Neutrophil (primary cell): ENCODE results near the gene PMS1.

Source experiments
- H3K27ac ChIP-seq: fragments of 200-600 bp; sonication (generic); 2 replicates; pipeline ENCODE4 v1.5.1; 2016; ENCODE audit warnings: mild to moderate bottlenecking, moderate library complexity
- H3K27me3 ChIP-seq: fragments of 200-600 bp; sonication (generic); 2 replicates; pipeline ENCODE4 v1.6.0; 2016; ENCODE audit warnings: mild to moderate bottlenecking
- H3K36me3 ChIP-seq: fragments of 200-600 bp; sonication (generic); 2 replicates; pipeline ENCODE4 v1.5.1; 2017
- H3K4me1 ChIP-seq, 2 experiments: fragments of 200-600 bp in 1 of 2; sonication (generic) in 1 of 2; 1 replicate in 1 of 2; 2 replicates in 1 of 2; pipeline versions ENCODE4 v1.5.1 to v1.6.1; 2013 to 2016; ENCODE audit warnings: low read depth in 1 of 2, low read length in 1 of 2, mild to moderate bottlenecking in 1 of 2, moderate library complexity in 1 of 2; ENCODE audit not compliant: control insufficient read depth in 1 of 2, insufficient read depth in 1 of 2
- H3K4me3 ChIP-seq, 2 experiments: fragments of 200-600 bp in 1 of 2; sonication (generic) in 1 of 2; 1 replicate in 1 of 2; 2 replicates in 1 of 2; pipeline ENCODE4 v1.5.1; 2013 to 2016; ENCODE audit warnings: low read depth in 1 of 2, low read length in 1 of 2, mild to moderate bottlenecking in 1 of 2, moderate library complexity in 1 of 2
- H3K9me3 ChIP-seq: fragments of 200-600 bp; sonication (generic); 2 replicates; pipeline ENCODE4 v1.5.1; 2016
- TF ChIP-seq, protein P1 (sequence below): fragments of 200-600 bp; sonication (generic); IDR thresholded peaks from 2 replicates; pipeline ENCODE4 v1.5.1; 2016; ENCODE audit warnings: antibody characterized with exemption

PMS1 gene

DNA sequence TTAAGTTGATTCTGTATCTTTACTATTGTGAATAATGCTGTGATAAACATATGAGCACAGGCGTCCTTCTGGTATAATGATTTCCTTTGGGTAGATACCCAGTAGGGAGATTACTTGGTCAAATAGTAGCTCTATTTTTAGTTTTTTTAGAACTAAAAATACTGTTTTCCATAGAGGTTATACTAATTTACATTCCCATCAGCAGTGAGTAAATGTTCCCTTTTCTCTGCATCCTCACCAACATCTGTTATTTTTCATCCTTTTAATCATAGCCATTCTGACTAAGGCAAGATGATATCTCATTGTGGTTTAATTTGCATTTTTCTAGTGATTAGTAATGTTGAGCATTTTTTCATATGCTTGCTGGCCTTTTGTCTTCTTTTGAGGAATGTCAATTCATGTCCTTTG lies 35.1 kb downstream of the PMS1 start:
- no peaks in the 10 kb centered on the region for H3K36me3 ChIP-seq
- no peak overlapping the region for H3K27ac ChIP-seq
- TF ChIP-seq, protein P1, sequence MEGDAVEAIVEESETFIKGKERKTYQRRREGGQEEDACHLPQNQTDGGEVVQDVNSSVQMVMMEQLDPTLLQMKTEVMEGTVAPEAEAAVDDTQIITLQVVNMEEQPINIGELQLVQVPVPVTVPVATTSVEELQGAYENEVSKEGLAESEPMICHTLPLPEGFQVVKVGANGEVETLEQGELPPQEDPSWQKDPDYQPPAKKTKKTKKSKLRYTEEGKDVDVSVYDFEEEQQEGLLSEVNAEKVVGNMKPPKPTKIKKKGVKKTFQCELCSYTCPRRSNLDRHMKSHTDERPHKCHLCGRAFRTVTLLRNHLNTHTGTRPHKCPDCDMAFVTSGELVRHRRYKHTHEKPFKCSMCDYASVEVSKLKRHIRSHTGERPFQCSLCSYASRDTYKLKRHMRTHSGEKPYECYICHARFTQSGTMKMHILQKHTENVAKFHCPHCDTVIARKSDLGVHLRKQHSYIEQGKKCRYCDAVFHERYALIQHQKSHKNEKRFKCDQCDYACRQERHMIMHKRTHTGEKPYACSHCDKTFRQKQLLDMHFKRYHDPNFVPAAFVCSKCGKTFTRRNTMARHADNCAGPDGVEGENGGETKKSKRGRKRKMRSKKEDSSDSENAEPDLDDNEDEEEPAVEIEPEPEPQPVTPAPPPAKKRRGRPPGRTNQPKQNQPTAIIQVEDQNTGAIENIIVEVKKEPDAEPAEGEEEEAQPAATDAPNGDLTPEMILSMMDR: no peak
- H3K27me3 ChIP-seq: no peaks in the 10 kb centered on the region
- H3K4me3 ChIP-seq: no peak overlapping the region
- no peaks in the 10 kb centered on the region for H3K9me3 ChIP-seq
- H3K4me1 ChIP-seq: no peaks in the 10 kb centered on the region

DNA sequence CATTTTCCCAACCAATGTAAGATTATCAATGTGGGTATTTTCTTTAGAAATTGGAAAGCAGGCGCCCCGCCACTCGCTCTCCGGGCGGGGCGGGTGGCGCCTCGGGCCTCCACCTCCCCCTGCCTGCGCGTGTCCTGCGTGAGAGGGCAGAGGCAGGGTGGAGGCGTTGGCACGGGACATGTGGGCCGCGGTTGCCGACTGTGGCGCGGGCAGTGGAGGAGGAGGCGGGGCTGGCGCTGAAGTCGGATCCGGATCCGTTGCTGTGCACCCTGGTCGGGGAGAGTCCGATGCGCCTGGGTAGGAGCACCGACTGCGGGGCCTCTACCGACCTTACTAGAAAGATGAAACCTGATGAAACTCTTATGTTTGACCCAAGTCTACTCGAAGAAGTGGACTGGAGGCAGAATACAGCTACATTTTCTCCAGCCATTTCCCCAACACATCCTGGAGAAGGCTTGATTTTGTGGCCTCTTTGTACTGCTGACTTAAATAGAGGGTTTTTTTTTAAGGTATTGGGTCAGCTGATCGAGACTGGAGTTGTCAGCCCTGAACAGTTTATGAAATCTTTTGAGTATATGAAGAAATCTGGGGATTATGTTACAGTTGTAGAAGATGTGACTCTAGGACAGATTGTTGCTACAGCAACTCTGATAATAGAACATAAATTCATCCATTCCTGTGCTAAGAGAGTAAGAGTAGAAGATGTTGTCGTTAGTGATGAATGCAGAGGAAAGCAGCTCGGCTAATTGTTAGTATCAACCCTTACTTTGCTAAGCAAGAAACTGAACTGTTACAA lies 37.9 kb downstream of the PMS1 start:
- TF ChIP-seq, protein P1: no peak
- Histone ChIP-seq H3K27me3 (no peaks in the 10 kb centered on the region), H3K4me1 (no peaks in the 10 kb centered on the region), H3K4me3 (no peak overlapping the region), H3K9me3 (no peaks in the 10 kb centered on the region), H3K36me3 (no peaks in the 10 kb centered on the region), H3K27ac (no peak overlapping the region)

DNA sequence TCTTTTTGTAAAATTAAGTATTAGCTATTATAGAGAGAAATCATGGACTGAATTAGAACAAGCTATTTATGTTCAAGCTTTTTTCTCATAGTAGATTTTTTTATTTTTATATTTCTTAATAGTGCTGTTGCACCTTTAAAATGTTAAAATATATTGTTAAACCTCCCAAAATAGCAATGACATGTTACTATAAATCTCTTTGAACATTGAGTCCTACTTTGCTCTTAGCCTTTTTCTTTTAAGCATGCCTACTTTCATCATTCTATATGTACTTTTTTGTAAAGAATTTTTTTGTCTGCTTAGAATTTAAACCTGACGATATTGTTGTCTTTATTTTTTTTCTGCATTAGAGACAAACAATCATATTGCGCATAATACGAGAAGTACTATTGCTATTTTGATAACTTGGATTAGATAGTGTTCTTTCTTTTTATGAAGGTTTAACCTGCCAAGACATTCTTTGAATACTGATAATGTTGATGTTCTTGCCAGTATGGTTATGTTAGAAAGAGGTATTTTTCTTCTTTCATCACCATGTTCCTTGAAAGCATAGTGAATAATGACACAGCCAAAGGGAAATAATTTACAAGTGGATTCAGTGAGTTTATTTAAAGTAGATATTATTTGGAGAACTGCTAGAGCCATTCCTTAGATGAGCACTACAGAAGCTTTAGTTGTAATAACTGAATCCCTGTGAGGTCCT lies 40.6 kb downstream of the PMS1 start:
- Histone ChIP-seq H3K4me1 (no peaks in the 10 kb centered on the region), H3K27me3 (no peaks in the 10 kb centered on the region), H3K36me3 (no peaks in the 10 kb centered on the region), H3K27ac (no peak overlapping the region), H3K9me3 (no peaks in the 10 kb centered on the region), H3K4me3 (no peak overlapping the region)
- TF ChIP-seq, protein P1: no peak

DNA sequence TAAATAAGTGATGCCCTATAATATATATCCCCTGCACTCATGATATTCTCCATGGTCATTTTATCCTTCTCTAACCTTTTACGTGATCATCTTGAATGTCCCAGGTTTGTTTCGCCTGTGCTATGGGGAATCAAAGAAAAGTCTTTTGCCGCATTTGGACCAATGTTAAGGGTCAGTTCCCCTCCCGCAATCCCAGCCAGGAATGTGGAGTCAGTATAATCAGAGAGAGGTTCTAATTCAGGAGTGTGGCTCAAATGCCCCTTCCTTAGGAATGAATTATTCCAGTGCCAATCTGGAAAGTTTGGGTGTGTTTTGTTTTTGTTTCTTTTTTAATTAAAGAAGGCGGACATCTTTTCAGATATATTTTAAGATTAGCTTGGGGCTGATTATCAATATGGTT lies 41.8 kb downstream of the PMS1 start:
- TF ChIP-seq, protein P1: no peak
- H3K27ac ChIP-seq: no peak overlapping the region
- H3K4me3 ChIP-seq: no peak overlapping the region
- no peaks in the 10 kb centered on the region for H3K36me3 ChIP-seq
- no peaks in the 10 kb centered on the region for H3K4me1 ChIP-seq
- H3K27me3 ChIP-seq: no peaks in the 10 kb centered on the region
- H3K9me3 ChIP-seq: no peaks in the 10 kb centered on the region

DNA sequence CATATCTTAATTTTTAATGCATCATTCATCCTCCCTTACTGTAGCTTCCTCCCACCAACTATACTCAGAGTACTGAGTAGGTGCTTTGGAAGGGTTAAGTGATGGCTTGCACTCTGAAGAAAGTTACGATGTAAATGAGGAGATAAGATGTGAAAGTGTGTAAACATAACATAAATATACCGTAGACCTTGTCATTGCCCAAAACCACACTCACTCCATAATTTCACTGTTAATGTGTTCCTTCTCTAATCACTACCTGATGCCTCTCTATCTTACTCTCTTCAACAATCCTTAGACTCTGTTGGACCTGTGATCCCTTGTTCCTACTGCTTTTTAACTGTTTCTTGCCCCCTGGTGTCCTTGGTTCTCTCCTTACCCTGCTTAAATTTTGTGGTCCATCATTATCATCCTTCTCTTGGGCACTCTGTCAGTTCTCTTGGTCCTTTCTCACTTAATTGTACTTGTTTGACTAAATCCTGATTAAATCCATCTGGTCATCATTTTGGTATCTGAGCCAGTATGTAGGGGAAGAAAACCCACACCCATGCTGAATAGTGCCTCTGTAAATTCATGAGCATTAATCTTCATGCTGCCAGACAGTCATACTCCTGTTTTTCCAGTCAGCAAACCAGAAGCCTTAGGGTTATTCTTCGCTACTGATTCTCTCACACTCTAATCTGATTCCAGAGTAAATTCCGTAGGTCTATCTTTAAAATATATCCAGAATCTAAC lies 45.0 kb downstream of the PMS1 start:
- Histone ChIP-seq H3K9me3 (no peaks in the 10 kb centered on the region), H3K27ac (no peak overlapping the region), H3K27me3 (no peaks in the 10 kb centered on the region), H3K36me3 (no peaks in the 10 kb centered on the region), H3K4me3 (no peak overlapping the region), H3K4me1 (no peaks in the 10 kb centered on the region)
- TF ChIP-seq, protein P1: no peak
